ENCODE results near the gene STIM2.
"Not testable (repeated sequence)": the region's sequence is repeated elsewhere in the genome, so short reads cannot be mapped to it uniquely, and the experiment has no call there.

The STIM2 gene

GRCh38 chr4:26953770-26954423 is 93.3 kb downstream of the STIM2 start:
- DNase-seq (ENCODE audit: low spot score) = no peak

GRCh38 chr4:26955241-26955640 is 94.6 kb downstream of the STIM2 start:
- DNase-seq (ENCODE audit: low spot score) = no peak

- no peak for DNase-seq (ENCODE audit: low spot score)
Measured at GRCh38 chr4:26958925-26959653, 98.4 kb downstream of the STIM2 start.

GRCh38 chr4:26959654-26960047 is 99.0 kb downstream of the STIM2 start:
- no peak for DNase-seq (ENCODE audit: low spot score)

GRCh38 chr4:26962720-26963119 is 102.1 kb downstream of the STIM2 start:
- no peak for DNase-seq (ENCODE audit: low spot score)

- DNase-seq (ENCODE audit: low spot score) = no peak
Measured at GRCh38 chr4:26964512-26964911, 103.9 kb downstream of the STIM2 start.

GRCh38 chr4:26964994-26965393 is 104.4 kb downstream of the STIM2 start:
- DNase-seq (ENCODE audit: low spot score) = no peak

- not testable (repeated sequence) for DNase-seq (ENCODE audit: low spot score)
Measured at GRCh38 chr4:26975464-26976181, 115.0 kb downstream of the STIM2 start.

GRCh38 chr4:26978387-26979053 is 117.9 kb downstream of the STIM2 start:
- no peak for DNase-seq (ENCODE audit: low spot score)

GRCh38 chr4:26984896-26985295 is 124.3 kb downstream of the STIM2 start:
- DNase-seq (ENCODE audit: low spot score) = no peak

- no peak for DNase-seq (ENCODE audit: low spot score)
Measured at GRCh38 chr4:26985873-26986272, 125.2 kb downstream of the STIM2 start.

- DNase-seq (ENCODE audit: low spot score) = no peak
Measured at GRCh38 chr4:26987191-26987590, 126.5 kb downstream of the STIM2 start.

- no peak for DNase-seq (ENCODE audit: low spot score)
Measured at GRCh38 chr4:26991057-26991456, 130.4 kb downstream of the STIM2 start.

- DNase-seq (ENCODE audit: low spot score) = no peak
Measured at GRCh38 chr4:26992657-26993361, 132.2 kb downstream of the STIM2 start.

GRCh38 chr4:26993539-26993938 is 132.9 kb downstream of the STIM2 start:
- DNase-seq (ENCODE audit: low spot score) = no peak

GRCh38 chr4:26993967-26994366 is 133.3 kb downstream of the STIM2 start:
- DNase-seq (ENCODE audit: low spot score) = no peak

- DNase-seq (ENCODE audit: low spot score) = no peak
Measured at GRCh38 chr4:26995316-26995715, 134.7 kb downstream of the STIM2 start.

- DNase-seq (ENCODE audit: low spot score) = no peak
Measured at GRCh38 chr4:26996745-26997144, 136.1 kb downstream of the STIM2 start.

- no peak for DNase-seq (ENCODE audit: low spot score)
Measured at GRCh38 chr4:26999689-27000088, 139.0 kb downstream of the STIM2 start.

- no peak for DNase-seq (ENCODE audit: low spot score)
Measured at GRCh38 chr4:27000122-27000521, 139.5 kb downstream of the STIM2 start.

GRCh38 chr4:27000820-27001219 is 140.2 kb downstream of the STIM2 start:
- no peak for DNase-seq (ENCODE audit: low spot score)

Measured in kidney capillary endothelial cell (primary cell).